COLO829 (cell line): ENCODE results near the gene B4GALT3.

Experiments
- DNase-seq: peaks from one replicate; pipeline ENCODE4 v3.0.0; 2012; ENCODE audit warnings: low spot score

Gene B4GALT3

GRCh38 chr1:161127649-161128048 is 49.7 kb downstream of the B4GALT3 start:
- DNase-seq = no peak

GRCh38 chr1:161122967-161123366 is 54.3 kb downstream of the B4GALT3 start:
- no peak for DNase-seq

- DNase-seq = no peak
Observed at GRCh38 chr1:161121834-161122233, 55.5 kb downstream of the B4GALT3 start.
